Measurements from ENCODE around the gene GNS.
A peak's percentile ranks its signal among the peaks of the same experiment; 100 is the strongest.

The GNS gene

DNA sequence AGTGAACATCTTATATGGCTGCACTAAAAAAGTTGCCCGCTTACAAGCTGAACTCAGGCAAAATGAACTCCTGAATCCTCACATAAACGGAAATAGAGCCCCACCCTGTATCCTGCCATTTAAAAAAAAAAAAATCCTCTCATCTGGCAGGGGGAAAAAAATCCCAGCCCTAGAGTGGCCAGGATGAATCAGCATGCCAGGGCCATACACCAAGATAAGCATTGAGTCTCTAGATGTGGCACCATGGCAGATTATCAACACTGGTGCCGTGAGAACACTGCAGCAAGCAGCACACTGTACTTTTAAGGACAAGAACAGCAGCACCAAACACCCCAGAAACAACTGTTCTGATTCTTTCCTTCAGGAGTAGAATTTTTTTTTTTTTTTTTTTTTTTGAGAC lies 83.4 kb downstream of the GNS start:
- no peak for FAIRE-seq

DNA sequence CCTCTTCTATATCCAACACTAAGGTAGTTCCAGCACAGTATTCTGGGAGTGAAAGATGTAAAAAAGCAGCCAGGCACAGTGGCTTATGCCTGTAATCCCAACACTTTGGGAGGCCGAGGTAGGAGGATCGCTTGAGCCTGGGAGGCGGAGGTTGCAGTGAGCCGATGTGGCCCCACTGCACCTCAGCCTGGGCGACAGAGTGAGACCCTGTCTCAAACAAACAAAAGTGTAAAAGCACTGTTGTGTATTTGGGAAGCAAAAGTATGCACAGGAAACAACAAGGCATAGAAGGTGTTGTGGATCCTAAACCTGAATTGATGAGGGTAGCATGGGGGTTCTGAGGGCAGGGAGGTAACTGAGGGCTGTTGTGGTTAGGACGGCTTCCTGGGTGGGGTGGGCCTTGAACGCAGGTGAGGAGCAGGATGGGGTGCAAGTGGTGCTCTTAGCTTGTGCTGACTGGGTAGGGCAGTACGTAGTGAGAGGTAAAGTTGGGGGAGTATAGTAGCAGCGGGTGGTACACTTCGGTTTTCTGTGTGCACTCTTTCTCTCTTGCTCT lies 84.8 kb downstream of the GNS start:
- no peak for FAIRE-seq
- DNase-seq (ENCODE audit: low spot score), result no peak

More for the DNA sequence above, 83.4 kb downstream of the GNS start:
- peak; percentile 32 for DNase-seq (ENCODE audit: low spot score)

DNA sequence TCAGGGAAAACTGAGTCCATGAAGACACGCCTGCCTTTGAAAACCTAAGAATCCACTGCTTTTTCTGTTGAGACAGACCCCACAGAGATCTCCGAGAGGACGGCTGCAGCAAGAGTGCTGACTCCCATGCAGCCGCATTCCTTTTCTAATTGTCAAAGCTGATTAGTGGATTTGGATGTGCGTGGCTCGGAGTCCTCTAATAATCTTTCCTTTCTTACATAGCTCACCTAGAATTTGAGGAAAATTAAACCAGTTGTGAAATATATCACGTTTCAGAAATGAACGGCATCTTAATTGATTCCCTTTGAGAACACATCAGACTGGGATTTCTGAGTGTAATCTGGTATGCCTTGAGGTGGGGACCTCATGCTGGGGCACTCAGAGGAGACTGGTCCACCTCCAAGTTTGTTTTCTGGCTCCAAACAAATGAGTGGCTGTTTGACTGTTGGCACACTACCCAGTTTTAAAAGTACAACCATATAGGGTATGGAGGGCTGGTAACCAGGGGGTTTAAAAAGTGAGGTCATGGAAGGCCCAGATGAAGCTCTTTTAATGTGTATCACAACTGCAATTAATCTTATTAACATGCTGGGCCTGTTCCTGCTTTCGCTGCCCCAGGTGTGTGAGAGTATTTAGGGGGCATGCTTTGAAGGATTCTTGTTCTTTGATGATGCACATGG lies 85.6 kb downstream of the GNS start:
- FAIRE-seq, result no peak
- no peak for DNase-seq (ENCODE audit: low spot score)

DNA sequence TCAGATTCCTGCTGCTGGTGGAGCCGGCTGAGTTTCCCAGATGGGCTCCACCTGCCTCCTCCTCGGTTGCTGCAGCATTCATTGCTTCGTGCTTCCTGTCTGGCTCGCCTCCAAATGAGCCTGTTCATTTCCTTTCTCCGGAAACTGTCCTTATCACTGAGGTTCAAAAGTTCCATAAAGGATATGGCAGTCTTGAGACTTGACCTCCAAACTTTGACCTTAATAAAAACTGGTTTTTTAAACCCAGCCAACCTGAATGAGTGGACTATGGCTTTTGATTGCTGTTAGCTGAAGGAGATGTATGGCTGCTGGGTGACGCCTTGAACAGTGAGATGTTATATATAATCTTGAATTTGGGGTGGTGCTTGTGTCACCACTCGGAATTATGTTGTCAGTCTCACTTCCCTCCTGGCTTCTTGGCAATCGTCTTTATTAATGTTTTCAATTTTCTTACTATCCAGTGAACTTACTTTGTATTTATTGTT lies 86.2 kb downstream of the GNS start:
- DNase-seq (ENCODE audit: low spot score) (peak; percentile 47), FAIRE-seq (no peak)

GRCh38 chr12:64671681-64672080 lies 87.5 kb downstream of the GNS start:
- DNase-seq (ENCODE audit: low spot score) (no peak), FAIRE-seq (no peak)

- FAIRE-seq (no peak), DNase-seq (ENCODE audit: low spot score) (no peak)
Measured at GRCh38 chr12:64670919-64671639, 88.1 kb downstream of the GNS start.

- FAIRE-seq, result no peak
- DNase-seq (ENCODE audit: low spot score), result no peak
Measured at GRCh38 chr12:64670019-64670418, 89.2 kb downstream of the GNS start.

GRCh38 chr12:64669270-64669842 lies 89.8 kb downstream of the GNS start:
- no peak for DNase-seq (ENCODE audit: low spot score)
- no peak for FAIRE-seq

DNA sequence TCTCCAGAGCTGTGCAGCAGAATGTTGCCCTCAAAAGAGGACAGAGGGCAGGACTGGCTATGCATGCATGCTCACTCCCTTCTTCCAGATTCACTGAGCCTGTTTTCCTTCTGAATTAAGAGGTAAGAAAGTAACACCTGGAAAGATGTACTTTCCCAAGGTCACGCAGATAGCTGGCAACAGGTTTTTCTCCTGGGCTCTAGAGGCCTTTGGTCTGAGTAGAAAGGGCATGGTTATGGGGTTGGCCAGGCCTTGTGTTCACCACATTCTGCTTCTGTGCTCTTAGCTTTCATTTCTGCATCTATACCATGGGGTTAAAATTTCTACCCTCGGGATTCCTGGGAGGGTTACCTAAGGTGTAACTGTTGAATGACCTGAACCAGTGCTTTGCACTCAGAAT lies 91.4 kb downstream of the GNS start:
- FAIRE-seq (no peak), DNase-seq (ENCODE audit: low spot score) (no peak)

DNA sequence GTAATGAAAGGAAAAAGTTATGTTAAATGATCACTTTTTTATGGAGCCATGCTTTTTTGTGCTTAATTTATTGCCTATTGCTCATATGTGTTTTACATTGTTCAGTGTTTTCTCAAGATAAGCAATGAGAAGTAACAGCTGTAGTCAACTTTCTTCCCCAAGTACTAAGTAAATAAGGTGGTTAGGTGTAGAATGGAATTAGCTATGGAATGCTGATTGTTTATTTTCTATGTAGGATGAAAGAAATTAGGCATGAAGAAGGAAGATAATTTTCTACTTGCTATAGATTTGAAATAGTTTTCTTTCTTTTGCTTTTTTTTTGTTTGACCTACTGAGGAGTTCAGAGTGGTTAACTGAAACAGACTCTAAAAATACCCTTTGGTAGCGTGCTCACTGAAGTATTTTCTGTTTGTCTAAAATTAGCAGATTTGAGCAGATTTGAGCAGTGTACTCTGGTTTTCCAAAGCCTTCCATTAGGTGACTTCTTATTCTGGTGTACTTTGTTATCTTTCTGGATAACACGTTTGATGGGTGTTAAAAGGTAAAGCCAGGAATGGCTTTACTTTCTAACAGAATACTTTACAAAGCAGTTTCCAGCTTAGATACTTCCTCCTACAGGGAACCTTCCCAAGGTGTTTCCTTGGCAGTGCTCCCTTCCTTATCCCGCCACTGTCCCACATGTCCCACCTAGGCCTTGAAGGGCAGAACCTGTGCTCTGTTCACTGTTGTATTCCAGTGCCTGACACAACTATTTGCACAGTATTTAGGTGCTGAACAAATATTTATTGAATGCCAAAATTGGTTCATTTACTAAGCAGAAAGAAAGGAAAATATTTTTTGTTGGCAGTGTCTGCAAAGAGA lies 92.9 kb downstream of the GNS start:
- FAIRE-seq (no peak), DNase-seq (ENCODE audit: low spot score) (no peak)

- DNase-seq (ENCODE audit: low spot score), result no peak
Measured at GRCh38 chr12:64665514-64665913, 93.7 kb downstream of the GNS start.

More at GRCh38 chr12:64665514-64665913, 93.7 kb downstream of the GNS start:
- no peak for FAIRE-seq

All from urothelium cell line (cell line).